Vagina (tissue), 2 donors: ENCODE data around the gene TAS1R3. TPM values are rescaled to one million over a fixed set of nuclear protein-coding genes. Genes with fewer than 3 reads are reported as not detected.

Experiments used
- DNase-seq, 2 donors: peaks; one replicate each; pipeline ENCODE4 v3.0.0-alpha.2; 2017; ENCODE audit errors: extremely low spot score in 2 of 2
- H3K27ac ChIP-seq: fragments of 200-600 bp; sonication (generic); one replicate; pipeline ENCODE4 v1.5.1; 2019
- H3K27me3 ChIP-seq: fragments of 200-600 bp; sonication (generic); one replicate; pipeline ENCODE4 v1.5.1; 2019
- H3K36me3 ChIP-seq, 2 donors: fragments of 200-600 bp; sonication (generic); one replicate each; pipeline ENCODE4 v1.5.1; 2017 to 2019
- H3K4me1 ChIP-seq: fragments of 200-600 bp; sonication (generic); one replicate; pipeline ENCODE4 v1.5.1; 2019
- H3K4me3 ChIP-seq, 2 donors: fragments of 200-600 bp; sonication (generic); 1 replicate in 1 of 2; 2 replicates in 1 of 2; pipeline ENCODE4 v1.5.1; 2016 to 2019
- H3K9me3 ChIP-seq: fragments of 200-600 bp; sonication (generic); one replicate; pipeline ENCODE4 v1.5.1; 2019
- POLR2A ChIP-seq, 2 donors: fragments of 450-650 bp; IDR thresholded peaks; one replicate each; pipeline ENCODE4 v1.6.1; 2017; ENCODE audit warnings: antibody characterized with exemption in 2 of 2, mild to moderate bottlenecking in 2 of 2, moderate library complexity in 2 of 2
- POLR2AphosphoS5 ChIP-seq, 2 donors: sonication (generic); formaldehyde crosslinking; IDR thresholded peaks; one replicate each; pipeline ENCODE4 v1.9.0; 2017; ENCODE audit warnings: antibody characterized with exemption in 2 of 2, mild to moderate bottlenecking in 2 of 2, low read depth in 1 of 2; ENCODE audit not compliant: insufficient read depth in 1 of 2
- intact Hi-C: fragments of 100-400 bp; cut with DNase I; formaldehyde crosslinking; loops from one replicate; pipeline ENCODE4 v1.15.1; 2023
- total RNA-seq: library from RNA; depleted of rRNA; stranded (reverse); fragments of >200 nt; gene quantifications from one replicate; pipeline ENCODE4 v1.2.3, GENCODE V29; 2016
- TF ChIP-seq, protein P1 (sequence below), 3 experiments: fragments of 450-650 bp in 2 of 3; fragments of 200-600 bp in 1 of 3; sonication (generic) in 1 of 3; IDR thresholded peaks; one replicate each; pipeline ENCODE4 v1.5.1; 2017 to 2019; ENCODE audit warnings: antibody characterized with exemption in 3 of 3, mild to moderate bottlenecking in 2 of 3, moderate library complexity in 2 of 3

The TAS1R3 gene
- total RNA-seq, 1 donor from 2014 or later, result 0.74 TPM

DNA sequence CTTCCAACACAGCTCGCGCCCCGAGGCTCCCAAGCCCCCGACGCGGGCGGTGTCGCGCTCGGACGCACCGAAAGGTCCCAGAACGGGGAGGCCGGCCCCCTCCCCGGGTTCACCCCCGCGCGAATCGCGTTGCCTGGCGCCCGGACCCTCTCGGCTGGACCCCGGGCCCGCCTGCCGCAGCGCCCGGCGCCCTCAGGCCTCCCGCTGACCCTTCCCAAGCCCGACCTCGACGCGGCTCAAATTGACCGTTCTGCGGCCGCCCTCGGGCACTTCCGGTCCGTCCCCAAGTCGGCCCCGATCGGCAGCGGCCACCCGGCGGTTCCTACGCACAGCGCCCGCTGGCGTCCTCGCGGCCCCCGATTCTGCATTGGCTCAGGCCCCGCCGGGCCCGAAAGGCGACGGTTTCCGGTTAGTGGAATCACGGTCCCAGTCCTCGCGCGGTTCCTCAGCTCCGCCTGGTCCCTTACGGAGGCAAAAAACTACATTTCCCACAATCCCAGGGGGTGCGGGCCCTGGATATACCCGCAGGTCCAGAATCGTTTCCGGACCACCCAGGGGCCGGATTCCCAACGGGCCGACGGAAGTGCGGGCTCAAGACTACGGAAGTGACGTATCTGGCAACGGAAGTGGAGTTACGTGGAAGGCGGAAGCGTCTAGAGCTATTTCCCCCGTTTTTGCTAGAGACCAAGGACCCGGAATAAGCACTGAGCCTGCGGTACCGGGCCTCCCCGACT, 44.0 kb downstream of the TAS1R3 start, which contains the start of gene AURKAIP1:
Gene AURKAIP1 (minus strand): TSS at position 279 of the 734 bp plus-strand sequence. CDS start 451 bp downstream, outside the sequence.
- Histone ChIP-seq H3K4me1 (peaks cover 40% of the 10 kb centered on the region), H3K36me3 (peaks cover 0 to 9% of the 10 kb centered on the region in 2 donors), H3K9me3 (no peaks in the 10 kb centered on the region), H3K27ac (peak within 1 kb of the TSS; percentile 93), H3K4me3 (peak within 1 kb of the TSS; percentile 93 to 99), H3K27me3 (no peaks in the 10 kb centered on the region)
- TF ChIP-seq POLR2A (IDR thresholded peaks at IDR 0.05) (no peak), POLR2AphosphoS5 (IDR thresholded peaks at IDR 0.05; ENCODE audit: insufficient read depth in 1 of 2, low read depth in 1 of 2) (peak; percentile 94 to 100)
- TF ChIP-seq, protein P1, sequence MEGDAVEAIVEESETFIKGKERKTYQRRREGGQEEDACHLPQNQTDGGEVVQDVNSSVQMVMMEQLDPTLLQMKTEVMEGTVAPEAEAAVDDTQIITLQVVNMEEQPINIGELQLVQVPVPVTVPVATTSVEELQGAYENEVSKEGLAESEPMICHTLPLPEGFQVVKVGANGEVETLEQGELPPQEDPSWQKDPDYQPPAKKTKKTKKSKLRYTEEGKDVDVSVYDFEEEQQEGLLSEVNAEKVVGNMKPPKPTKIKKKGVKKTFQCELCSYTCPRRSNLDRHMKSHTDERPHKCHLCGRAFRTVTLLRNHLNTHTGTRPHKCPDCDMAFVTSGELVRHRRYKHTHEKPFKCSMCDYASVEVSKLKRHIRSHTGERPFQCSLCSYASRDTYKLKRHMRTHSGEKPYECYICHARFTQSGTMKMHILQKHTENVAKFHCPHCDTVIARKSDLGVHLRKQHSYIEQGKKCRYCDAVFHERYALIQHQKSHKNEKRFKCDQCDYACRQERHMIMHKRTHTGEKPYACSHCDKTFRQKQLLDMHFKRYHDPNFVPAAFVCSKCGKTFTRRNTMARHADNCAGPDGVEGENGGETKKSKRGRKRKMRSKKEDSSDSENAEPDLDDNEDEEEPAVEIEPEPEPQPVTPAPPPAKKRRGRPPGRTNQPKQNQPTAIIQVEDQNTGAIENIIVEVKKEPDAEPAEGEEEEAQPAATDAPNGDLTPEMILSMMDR (IDR thresholded peaks at IDR 0.05), result peak in 2 of 3 experiments; percentile 7 to 29
- DNase-seq, result peak; percentile 99
- intact Hi-C loops, result loop anchor here (2.0 kb wide), 1 partner anchor 24 kb away; the partner anchor contains the start of gene CCNL2

DNA sequence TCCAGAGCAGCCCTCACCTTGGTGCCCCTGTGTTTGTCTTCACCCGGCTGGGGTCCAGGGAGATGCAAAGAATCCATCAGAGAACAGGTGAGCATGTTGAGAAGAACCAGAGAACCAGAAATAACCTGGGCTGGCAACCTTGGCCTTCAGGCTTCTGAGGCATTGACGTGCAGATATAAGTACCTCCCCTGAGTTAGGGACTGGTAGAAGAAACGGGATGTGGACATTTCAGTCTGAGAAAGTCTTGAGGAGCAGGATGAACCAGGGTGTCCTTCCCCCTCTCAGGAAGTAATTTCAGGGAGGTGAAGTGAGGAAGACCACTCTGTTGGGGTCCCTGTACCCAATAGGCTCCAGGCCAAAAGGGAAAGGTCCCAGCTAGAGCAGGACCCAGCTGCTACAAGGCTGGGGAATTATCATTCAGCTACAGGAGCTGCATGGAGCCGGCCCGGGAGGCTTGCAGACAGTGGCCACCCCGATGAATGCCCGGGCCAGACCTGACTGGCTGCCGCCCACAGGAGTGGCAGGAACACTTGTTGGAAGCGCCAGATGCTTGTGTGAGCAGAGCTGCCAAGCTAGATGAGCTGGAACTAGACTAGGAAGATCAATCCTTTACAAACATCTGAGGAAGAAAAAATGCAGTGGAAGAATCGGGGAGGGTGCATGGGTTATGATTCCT, 45.6 kb downstream of the TAS1R3 start:
- TF ChIP-seq POLR2AphosphoS5 (IDR thresholded peaks at IDR 0.05; ENCODE audit: insufficient read depth in 1 of 2, low read depth in 1 of 2), result no peak
- no peak for TF ChIP-seq POLR2A (IDR thresholded peaks at IDR 0.05)
- TF ChIP-seq, protein P1 (IDR thresholded peaks at IDR 0.05), result no peak
- no peak overlapping the region for H3K4me3 ChIP-seq
- intact Hi-C loops, result no loop called here
- H3K36me3 ChIP-seq, result peaks cover 0 to 9% of the 10 kb centered on the region in 2 donors
- no peak overlapping the region for H3K27ac ChIP-seq
- peak in 1 of 2 donors; percentile 85 for DNase-seq
- H3K4me1 ChIP-seq, result peaks cover 35% of the 10 kb centered on the region
- no peaks in the 10 kb centered on the region for H3K27me3 ChIP-seq
- H3K9me3 ChIP-seq, result no peaks in the 10 kb centered on the region

DNA sequence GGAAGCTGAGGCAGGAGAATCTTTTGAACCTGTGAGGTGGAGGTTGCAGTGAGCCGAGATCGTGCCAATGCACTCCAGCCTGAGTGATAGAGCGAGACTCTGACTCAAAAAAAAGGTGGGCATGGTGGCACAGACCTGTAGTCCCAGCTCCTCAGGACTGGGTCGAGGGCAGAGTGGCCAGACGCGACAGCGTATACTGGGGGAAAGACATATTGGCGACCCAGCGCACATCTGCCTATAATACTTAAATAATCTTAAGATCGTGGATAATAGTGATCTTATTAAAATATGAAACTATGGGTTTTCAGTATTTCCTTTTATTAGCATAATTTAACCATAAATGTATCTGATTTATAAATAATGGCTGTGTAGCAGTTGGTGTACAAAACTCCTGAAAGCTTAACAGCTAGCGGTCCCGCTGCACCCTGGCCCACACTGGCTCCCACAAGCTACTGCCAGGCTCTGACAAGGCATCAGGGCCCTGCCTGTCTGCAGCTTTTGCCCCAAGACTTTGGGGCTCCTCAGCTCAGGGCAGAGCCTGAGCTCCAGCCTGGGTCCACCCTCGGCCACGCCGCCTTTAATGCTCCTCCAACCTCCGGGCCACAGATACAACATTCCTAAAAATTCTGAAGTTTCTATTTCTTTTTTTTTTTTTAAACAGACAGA, 46.6 kb downstream of the TAS1R3 start:
- H3K27ac ChIP-seq, result no peak overlapping the region
- H3K9me3 ChIP-seq, result no peaks in the 10 kb centered on the region
- H3K36me3 ChIP-seq, result peaks cover 0 to 9% of the 10 kb centered on the region in 2 donors
- DNase-seq, result no peak
- intact Hi-C loops, result no loop called here
- H3K4me3 ChIP-seq, result no peak overlapping the region
- no peak for TF ChIP-seq POLR2AphosphoS5 (IDR thresholded peaks at IDR 0.05; ENCODE audit: insufficient read depth in 1 of 2, low read depth in 1 of 2)
- TF ChIP-seq, protein P1 (IDR thresholded peaks at IDR 0.05), result no peak
- TF ChIP-seq POLR2A (IDR thresholded peaks at IDR 0.05), result no peak
- H3K4me1 ChIP-seq, result peaks cover 25% of the 10 kb centered on the region
- no peaks in the 10 kb centered on the region for H3K27me3 ChIP-seq

DNA sequence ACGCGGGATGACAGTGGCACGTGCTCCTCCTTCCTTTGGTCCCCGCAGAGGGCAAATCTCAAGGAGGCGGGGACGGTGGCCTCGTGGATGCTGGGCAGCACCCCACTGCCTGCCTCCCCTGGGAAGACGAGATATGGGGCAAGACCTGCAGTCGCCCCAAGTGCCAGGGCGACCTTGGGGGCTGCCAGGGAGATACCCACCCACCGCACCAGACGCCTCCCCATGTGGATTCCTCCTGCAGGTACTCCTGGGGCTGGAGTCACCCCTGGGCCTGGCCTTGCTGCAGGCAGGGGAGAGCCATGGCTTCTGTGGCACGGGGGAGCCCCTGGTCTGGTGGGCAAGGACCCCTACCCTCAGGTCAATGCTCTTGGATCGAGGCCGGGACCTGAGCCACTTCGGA, 49.8 kb downstream of the TAS1R3 start:
- H3K4me1 ChIP-seq, result peaks cover 6% of the 10 kb centered on the region
- TF ChIP-seq, protein P1 (IDR thresholded peaks at IDR 0.05), result no peak
- no peak for TF ChIP-seq POLR2A (IDR thresholded peaks at IDR 0.05)
- TF ChIP-seq POLR2AphosphoS5 (IDR thresholded peaks at IDR 0.05; ENCODE audit: insufficient read depth in 1 of 2, low read depth in 1 of 2), result no peak
- H3K4me3 ChIP-seq, result no peak overlapping the region
- no peak for DNase-seq
- no peak overlapping the region for H3K27ac ChIP-seq
- no peaks in the 10 kb centered on the region for H3K9me3 ChIP-seq
- peaks cover 0 to 3% of the 10 kb centered on the region in 2 donors for H3K36me3 ChIP-seq
- intact Hi-C loops, result no loop called here
- no peaks in the 10 kb centered on the region for H3K27me3 ChIP-seq
